GM12874 (cell line): ENCODE data around the gene CLNS1A.

Experiments
- TF ChIP-seq, protein P1 (sequence below): IDR thresholded peaks from 2 replicates; pipeline ENCODE4 v1.5.1; 2011; ENCODE audit warnings: low read depth, mild to moderate bottlenecking, control low read depth, low read length, moderate library complexity; ENCODE audit not compliant: insufficient read depth

CLNS1A gene

DNA sequence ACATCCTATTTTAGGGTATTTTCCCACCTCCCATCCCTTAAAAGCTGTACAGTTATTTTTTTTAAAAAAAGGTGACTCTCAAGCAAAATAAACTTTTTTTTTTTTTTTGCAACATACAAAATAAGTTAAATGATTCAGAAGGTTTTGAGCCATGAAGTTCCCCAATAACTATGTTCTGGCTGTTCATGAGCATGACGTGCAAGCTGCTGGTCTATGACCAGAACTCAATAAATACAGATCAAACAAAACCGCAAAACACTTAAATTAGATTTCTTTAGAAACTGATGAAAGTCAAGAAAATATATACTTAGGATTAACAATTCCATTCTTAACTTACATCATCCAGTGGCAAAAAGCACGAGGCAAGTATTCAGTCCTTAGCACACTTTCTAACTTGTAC, 24.1 kb upstream of the CLNS1A start:
- TF ChIP-seq, protein P1, sequence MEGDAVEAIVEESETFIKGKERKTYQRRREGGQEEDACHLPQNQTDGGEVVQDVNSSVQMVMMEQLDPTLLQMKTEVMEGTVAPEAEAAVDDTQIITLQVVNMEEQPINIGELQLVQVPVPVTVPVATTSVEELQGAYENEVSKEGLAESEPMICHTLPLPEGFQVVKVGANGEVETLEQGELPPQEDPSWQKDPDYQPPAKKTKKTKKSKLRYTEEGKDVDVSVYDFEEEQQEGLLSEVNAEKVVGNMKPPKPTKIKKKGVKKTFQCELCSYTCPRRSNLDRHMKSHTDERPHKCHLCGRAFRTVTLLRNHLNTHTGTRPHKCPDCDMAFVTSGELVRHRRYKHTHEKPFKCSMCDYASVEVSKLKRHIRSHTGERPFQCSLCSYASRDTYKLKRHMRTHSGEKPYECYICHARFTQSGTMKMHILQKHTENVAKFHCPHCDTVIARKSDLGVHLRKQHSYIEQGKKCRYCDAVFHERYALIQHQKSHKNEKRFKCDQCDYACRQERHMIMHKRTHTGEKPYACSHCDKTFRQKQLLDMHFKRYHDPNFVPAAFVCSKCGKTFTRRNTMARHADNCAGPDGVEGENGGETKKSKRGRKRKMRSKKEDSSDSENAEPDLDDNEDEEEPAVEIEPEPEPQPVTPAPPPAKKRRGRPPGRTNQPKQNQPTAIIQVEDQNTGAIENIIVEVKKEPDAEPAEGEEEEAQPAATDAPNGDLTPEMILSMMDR: no peak

DNA sequence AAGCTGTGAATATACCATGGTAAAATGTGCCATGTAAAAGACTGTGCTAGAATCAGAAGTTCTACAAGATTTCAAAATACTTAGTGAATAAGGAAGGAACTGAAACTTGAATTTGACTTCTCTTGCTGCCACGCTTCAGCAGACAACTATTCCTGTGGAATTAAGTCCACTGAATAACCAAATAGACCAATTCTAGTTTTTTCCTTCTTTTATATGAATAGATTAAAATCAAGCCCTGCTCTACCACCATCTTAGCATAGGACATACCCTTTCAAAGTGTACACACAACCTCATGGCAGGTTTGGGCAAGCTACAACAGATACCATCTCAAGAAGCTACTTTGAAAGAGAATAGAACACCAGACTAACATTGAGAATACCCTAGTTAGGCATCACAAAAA, 23.4 kb upstream of the CLNS1A start:
- TF ChIP-seq, protein P1: no peak

DNA sequence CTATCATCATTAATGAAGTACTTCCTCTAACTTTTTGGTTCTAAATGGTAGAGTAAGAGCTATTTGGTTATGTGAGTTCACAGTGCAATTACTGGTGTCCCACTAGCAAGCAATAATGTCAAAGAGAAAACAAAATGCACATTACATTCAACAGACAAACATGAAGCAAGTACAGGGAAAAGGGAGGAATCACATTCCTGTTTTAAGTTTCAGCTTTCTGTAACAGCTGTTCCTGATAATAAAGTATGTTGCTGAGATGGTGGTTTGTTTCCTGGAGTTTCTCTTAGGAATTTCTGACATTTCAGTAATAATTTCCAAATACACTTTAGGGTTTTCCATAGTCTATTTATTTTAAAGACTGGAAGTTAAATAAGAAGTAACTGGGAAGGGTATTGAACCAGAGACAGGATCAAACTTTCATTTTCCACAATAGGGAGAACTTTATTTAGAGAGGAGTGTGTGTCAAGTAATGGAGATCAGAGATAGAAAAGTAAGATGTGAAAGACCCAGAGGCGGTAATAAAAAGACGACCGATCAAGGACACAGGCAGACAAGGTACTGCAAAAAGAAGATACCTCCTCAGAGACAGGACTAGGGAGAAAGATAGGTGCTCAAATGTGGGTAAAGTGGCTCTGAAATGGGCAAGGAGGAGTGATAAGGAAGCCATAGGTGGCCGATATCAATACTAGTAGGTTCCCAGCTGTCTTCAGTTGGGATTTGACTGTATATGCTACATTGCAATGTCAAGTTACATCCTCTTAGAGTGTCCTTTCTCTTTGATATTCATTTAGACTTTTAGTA, 20.8 kb upstream of the CLNS1A start:
- TF ChIP-seq, protein P1: no peak

DNA sequence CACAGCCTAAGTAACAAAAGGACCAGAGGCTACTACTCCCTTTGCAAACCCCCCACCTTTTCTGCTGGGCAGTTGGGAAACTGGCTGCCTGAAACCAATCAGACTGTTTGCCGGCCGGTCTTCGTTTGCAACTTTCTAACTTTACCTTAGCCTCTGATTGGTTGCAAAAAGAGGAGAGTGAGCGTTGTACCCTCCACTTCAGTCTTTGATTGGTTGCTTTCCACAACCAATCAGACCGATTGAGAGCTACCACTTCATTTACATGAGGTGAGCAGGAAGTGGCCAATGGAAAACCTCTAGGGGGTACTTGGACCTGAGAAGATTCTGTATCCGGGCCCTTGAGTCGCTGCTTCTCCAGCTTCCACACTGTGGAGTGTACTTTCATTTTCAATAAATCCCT, 18.8 kb upstream of the CLNS1A start:
- TF ChIP-seq, protein P1: no peak

DNA sequence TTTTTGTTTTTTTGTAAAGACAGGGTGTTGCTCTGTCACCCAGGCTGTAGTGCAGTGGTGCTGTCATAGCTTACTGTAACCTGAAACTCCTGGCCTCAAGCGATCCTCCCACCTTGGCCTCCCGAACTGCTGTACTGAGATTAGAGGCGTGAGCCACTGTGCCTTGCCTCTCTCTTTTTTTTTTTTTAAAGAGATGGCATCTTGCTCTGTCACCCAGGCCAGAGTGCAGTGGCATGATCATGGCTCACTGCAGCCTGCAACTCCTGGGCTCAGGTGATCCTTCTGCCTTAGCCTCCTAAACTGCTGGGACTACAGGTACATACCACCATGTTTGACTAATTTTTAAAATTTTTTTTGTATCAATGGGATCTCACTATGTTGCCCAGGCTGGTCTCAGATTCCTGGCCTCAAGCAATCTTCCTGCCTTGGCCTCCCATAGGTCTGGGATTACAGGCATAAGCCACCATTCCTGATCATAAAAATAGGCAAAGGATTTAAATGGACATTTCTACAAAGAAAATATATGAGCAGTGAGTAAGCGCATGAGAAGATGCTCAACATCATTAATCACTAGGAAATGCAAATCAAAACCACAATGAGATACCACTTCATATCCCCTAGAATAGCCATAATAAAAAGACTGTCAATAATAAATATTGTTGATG, 17.3 kb upstream of the CLNS1A start:
- TF ChIP-seq, protein P1: no peak

DNA sequence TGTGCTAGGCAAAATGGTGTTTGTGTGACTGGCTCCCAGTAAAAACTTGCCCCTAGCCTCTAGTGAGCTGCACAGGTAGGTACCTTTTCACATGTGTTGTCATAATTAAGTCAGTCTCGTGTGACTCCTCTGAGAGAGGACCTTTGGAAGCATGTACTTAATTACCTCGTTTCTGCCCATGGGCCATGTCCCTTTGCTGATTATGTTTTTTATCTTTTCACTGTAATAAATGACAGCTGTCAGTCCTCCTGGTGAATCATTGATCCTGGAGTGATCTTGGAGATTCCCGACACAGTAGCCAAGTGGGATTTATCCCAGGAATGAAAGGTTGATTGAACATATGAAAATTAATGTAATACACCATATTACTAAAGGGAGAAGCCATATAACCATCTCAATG, 12.5 kb upstream of the CLNS1A start:
- TF ChIP-seq, protein P1: no peak

DNA sequence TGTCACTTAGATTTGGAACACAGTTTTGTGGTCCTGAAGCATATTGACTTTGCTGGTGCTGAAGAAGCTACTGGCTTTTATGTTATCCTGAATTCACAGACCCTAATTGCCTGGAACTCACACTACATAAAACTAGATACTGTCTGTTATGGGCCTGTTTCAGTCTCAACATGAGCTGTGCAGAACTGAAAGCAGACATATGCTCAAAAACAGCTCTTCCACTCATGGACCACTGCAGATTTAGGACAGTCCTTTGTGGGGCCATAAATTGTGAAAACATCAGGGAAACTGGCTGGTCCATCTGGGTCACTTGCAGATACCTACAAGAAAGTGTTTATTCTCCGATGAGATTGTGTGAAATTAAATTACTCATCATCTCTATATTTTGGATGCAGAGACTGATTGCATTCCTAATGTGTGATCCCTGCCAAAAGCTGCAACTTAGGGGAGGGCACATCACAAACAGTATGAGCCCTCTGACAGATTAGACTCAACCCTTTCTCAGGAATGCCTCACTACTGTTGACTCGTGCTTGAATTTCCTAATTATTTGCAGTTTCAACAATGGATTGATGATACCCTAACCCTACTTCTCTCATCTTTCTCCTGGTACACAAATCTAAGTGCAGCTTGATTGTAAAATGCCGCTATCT, 10.2 kb upstream of the CLNS1A start:
- TF ChIP-seq, protein P1: no peak
